ENCODE data around the gene SELL. TPM values are rescaled to one million over a fixed set of nuclear protein-coding genes. Genes with fewer than 3 reads are reported as not detected.

The SELL gene
- total RNA-seq, 1 experiment from 2014 or later: not detected

DNA sequence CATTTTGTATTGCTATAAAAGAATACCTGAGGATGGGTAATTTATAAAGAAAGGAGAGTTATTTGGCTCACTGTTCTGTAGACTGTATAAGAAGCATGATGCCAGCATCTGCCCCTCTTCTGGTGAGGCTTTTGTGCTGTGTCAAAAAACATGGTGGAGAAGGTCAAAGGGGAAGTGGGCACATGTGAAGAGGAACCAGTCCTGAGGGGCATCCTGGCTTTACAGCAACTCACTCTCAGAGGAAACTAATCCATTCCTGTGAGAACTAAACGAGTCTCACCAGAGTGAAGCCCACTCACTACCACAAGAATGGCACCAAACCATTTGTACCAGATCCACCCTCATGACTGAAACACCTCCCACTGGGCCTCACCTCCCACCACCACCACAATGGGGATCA lies 62.7 kb downstream of the SELL start:
- intact Hi-C loops (cut with micrococcal nuclease; ENCODE audit: unreplicated experiment): no loop called here
- ChIA-PET CTCF (no interaction called here), POLR2A (ENCODE audit: low non-redundant PET) (no interaction called here)
- BruUV-seq (replicated peaks): no TSS peak
- H3K36me3 ChIP-seq (ENCODE audit: insufficient read depth, low read length, poor library complexity, severe bottlenecking): no peaks in the 10 kb centered on the region
- DNase-seq (ENCODE audit: low spot score): no peak
- H3K9me3 ChIP-seq (ENCODE audit: low read depth, low read length, poor library complexity, severe bottlenecking): no peaks in the 10 kb centered on the region
- no peaks in the 10 kb centered on the region for H3K4me1 ChIP-seq (ENCODE audit: insufficient read depth, low read length, poor library complexity, severe bottlenecking)
- TF ChIP-seq EZH2 (IDR thresholded peaks at IDR 0.05; ENCODE audit: borderline replicate concordance, low read depth, low read length, poor library complexity, severe bottlenecking): no peak
- TF ChIP-seq, protein P1, sequence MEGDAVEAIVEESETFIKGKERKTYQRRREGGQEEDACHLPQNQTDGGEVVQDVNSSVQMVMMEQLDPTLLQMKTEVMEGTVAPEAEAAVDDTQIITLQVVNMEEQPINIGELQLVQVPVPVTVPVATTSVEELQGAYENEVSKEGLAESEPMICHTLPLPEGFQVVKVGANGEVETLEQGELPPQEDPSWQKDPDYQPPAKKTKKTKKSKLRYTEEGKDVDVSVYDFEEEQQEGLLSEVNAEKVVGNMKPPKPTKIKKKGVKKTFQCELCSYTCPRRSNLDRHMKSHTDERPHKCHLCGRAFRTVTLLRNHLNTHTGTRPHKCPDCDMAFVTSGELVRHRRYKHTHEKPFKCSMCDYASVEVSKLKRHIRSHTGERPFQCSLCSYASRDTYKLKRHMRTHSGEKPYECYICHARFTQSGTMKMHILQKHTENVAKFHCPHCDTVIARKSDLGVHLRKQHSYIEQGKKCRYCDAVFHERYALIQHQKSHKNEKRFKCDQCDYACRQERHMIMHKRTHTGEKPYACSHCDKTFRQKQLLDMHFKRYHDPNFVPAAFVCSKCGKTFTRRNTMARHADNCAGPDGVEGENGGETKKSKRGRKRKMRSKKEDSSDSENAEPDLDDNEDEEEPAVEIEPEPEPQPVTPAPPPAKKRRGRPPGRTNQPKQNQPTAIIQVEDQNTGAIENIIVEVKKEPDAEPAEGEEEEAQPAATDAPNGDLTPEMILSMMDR (conservative IDR thresholded peaks at IDR 0.05; ENCODE audit: low read depth, low read length): no peak
- H3K27me3 ChIP-seq (replicated peaks; ENCODE audit: insufficient read depth, low read depth, low read length, poor library complexity): peaks cover 15% of the 10 kb centered on the region
- H3K27ac ChIP-seq (ENCODE audit: low read depth, low read length, poor library complexity, severe bottlenecking): no peak overlapping the region
- no peak overlapping the region for H3K4me3 ChIP-seq (ENCODE audit: low read depth, low read length, poor library complexity, severe bottlenecking)

DNA sequence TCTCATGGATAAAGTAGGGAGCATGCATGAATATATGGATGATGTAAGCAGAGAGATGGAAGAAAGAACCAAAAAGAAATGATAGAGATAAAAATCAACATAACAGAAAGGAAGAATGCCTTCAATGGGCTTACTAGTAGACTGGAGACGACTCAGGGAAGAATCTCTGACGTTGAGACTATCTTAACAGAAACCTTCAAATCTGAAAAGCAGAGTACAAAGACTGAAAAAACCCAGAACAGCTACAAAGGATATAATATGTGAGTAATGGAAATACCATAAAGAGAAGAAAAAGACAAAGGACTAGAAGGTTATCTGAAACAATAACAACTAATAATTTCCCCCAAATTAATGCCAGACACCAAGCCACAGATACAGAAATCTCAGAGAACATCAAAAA lies 63.2 kb downstream of the SELL start:
- DNase-seq (ENCODE audit: low spot score): no peak
- Histone ChIP-seq H3K9me3 (ENCODE audit: low read depth, low read length, poor library complexity, severe bottlenecking) (no peaks in the 10 kb centered on the region), H3K36me3 (ENCODE audit: insufficient read depth, low read length, poor library complexity, severe bottlenecking) (no peaks in the 10 kb centered on the region), H3K27me3 (replicated peaks; ENCODE audit: insufficient read depth, low read depth, low read length, poor library complexity) (peaks cover 15% of the 10 kb centered on the region), H3K27ac (ENCODE audit: low read depth, low read length, poor library complexity, severe bottlenecking) (no peak overlapping the region), H3K4me3 (ENCODE audit: low read depth, low read length, poor library complexity, severe bottlenecking) (no peak overlapping the region), H3K4me1 (ENCODE audit: insufficient read depth, low read length, poor library complexity, severe bottlenecking) (no peaks in the 10 kb centered on the region)
- POLR2A ChIA-PET (ENCODE audit: low non-redundant PET): no interaction called here
- TF ChIP-seq, protein P1 (conservative IDR thresholded peaks at IDR 0.05; ENCODE audit: low read depth, low read length): no peak
- TF ChIP-seq EZH2 (IDR thresholded peaks at IDR 0.05; ENCODE audit: borderline replicate concordance, low read depth, low read length, poor library complexity, severe bottlenecking): no peak
- CTCF ChIA-PET: no interaction called here
- intact Hi-C loops (cut with micrococcal nuclease; ENCODE audit: unreplicated experiment): no loop called here
- no TSS peak for BruUV-seq (replicated peaks)

DNA sequence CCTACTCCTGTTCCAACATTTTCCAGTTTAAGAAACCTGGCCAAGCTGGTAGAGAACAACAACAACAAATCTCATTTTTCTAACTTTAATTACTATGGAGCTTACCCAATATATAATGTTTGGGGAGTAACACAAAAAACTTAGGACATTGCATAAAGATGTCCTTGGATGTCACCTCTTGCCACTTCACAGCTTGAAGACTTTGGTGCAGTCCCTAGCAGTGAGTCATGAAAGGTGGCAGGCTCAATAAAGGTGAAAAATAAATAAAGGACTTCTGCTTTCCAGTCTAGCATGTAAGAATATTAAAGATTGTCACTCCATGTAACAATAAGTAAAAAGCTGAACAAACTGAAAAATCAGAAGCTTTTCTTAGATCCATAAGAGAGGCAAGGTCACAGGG lies 63.9 kb downstream of the SELL start:
- H3K36me3 ChIP-seq (ENCODE audit: insufficient read depth, low read length, poor library complexity, severe bottlenecking): no peaks in the 10 kb centered on the region
- CTCF ChIA-PET: no interaction called here
- BruUV-seq (replicated peaks): no TSS peak

More for the DNA sequence above, 63.9 kb downstream of the SELL start:
- Histone ChIP-seq H3K27ac (ENCODE audit: low read depth, low read length, poor library complexity, severe bottlenecking) (no peak overlapping the region), H3K27me3 (replicated peaks; ENCODE audit: insufficient read depth, low read depth, low read length, poor library complexity) (peaks cover 15% of the 10 kb centered on the region), H3K4me3 (ENCODE audit: low read depth, low read length, poor library complexity, severe bottlenecking) (no peak overlapping the region), H3K9me3 (ENCODE audit: low read depth, low read length, poor library complexity, severe bottlenecking) (no peaks in the 10 kb centered on the region), H3K4me1 (ENCODE audit: insufficient read depth, low read length, poor library complexity, severe bottlenecking) (no peaks in the 10 kb centered on the region)
- intact Hi-C loops (cut with micrococcal nuclease; ENCODE audit: unreplicated experiment): no loop called here
- POLR2A ChIA-PET (ENCODE audit: low non-redundant PET): no interaction called here
- no peak for DNase-seq (ENCODE audit: low spot score)
- no peak for TF ChIP-seq EZH2 (IDR thresholded peaks at IDR 0.05; ENCODE audit: borderline replicate concordance, low read depth, low read length, poor library complexity, severe bottlenecking)
- TF ChIP-seq, protein P1 (conservative IDR thresholded peaks at IDR 0.05; ENCODE audit: low read depth, low read length): no peak
